H54 (cell line): ENCODE results near the gene TRERF1.

Source experiments
- DNase-seq: peaks from one replicate; pipeline ENCODE4 v3.0.0; 2011; ENCODE audit warnings: low spot score, mixed read lengths; ENCODE audit not compliant: insufficient read length
- FAIRE-seq: peaks from 3 replicates; lab custom pipeline; 2011; peaks lifted over from hg19 to GRCh38; lab: Jason Lieb, UNC
- POLR2A ChIP-seq: IDR thresholded peaks from 2 replicates; pipeline ENCODE4 v1.6.1; 2011; ENCODE audit warnings: low read depth, mild to moderate bottlenecking, low read length

TRERF1 gene

DNA sequence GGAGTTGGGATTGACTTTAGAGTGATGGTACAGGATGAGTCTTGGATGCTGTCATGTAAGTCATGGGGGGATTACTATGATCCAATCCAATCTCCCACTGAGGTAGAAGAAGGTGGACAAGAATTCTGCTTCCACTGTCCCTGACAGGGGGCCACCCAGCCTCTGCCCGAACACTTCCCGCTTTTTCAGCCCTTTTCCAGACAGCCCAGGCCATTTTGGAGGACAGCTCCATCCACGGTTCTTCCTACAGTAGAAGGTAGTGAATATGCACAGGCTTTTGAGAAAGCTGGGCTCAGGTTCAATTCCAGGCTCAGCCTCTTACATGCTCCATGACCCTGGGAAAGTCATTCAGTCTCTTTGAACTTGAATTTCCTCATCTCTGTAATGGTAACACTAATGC, 31.0 kb downstream of the TRERF1 start:
- no peak for TF ChIP-seq POLR2A
- DNase-seq (no peak), FAIRE-seq (no peak)

- no peak for FAIRE-seq
- no peak for TF ChIP-seq POLR2A
Measured at GRCh38 chr6:42419490-42420280, 32.0 kb downstream of the TRERF1 start.

GRCh38 chr6:42418724-42419123, 33.0 kb downstream of the TRERF1 start:
- no peak for FAIRE-seq
- DNase-seq: no peak
- no peak for TF ChIP-seq POLR2A

More at GRCh38 chr6:42419490-42420280, 32.0 kb downstream of the TRERF1 start:
- no peak for DNase-seq

DNA sequence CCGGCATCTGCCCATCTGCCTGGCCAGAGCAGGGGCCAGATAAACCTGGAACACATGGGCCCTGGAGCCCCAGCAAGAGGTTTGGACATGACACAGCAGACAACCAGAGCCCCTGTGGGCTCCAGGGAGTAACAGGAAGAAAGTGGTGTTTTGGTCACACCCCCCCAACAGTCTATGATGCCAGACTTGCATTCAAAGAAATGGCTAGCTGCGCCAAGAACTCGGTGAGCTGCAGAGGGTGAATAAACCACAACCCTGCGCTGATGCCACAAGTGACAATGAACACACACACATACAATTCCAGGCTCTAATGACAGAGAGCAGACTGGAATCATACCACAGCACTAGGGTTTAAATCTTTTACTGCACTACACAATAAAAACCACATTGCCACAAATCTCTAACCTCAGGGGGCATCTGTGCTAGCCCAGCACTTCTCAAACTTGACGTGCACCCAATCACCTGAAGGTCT, 34.0 kb downstream of the TRERF1 start:
- no peak for FAIRE-seq
- no peak for DNase-seq

GRCh38 chr6:42411406-42411805, 40.3 kb downstream of the TRERF1 start:
- no peak for TF ChIP-seq POLR2A
- no peak for DNase-seq
- no peak for FAIRE-seq

More for the DNA sequence above, 34.0 kb downstream of the TRERF1 start:
- TF ChIP-seq POLR2A: no peak

DNA sequence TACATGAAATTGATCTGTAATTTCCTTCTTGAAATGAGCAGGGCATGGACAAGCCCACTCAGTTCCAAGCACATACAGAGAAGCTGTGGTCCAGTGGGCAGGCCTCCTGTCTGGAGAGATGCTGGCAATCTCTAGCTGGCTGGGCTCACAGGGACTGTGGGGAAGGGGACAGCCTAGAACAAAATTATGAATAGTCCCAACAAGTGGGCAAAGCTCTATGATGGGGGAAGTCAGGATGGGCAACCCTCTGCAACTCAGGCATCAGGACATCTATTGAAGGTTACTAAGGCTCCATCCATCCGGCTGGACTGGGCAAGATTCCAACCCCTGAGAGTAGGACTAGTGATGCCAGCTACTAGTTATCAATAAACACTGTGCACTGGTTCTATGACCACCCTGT, 40.9 kb downstream of the TRERF1 start:
- TF ChIP-seq POLR2A: no peak
- DNase-seq: no peak
- no peak for FAIRE-seq

DNA sequence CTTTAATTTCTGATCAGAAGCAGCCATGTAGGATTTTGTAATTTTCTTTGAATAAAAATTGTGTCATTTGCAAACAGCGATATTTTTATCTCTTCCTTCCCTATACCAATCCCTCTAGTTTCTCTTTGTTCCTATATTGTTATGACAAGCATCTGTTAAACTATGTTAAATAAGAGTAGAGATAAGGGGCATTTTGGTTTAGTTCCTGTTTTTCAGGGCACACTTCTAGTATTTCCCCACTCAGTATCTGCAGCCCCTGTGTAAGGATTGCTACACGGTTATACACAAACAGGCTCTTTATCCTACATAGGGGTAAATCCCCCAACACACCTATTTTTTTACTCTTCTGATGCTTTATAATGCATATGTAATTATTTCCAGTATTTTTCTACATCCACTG, 42.1 kb downstream of the TRERF1 start:
- FAIRE-seq (no peak), DNase-seq (no peak)
- TF ChIP-seq POLR2A: no peak

DNA sequence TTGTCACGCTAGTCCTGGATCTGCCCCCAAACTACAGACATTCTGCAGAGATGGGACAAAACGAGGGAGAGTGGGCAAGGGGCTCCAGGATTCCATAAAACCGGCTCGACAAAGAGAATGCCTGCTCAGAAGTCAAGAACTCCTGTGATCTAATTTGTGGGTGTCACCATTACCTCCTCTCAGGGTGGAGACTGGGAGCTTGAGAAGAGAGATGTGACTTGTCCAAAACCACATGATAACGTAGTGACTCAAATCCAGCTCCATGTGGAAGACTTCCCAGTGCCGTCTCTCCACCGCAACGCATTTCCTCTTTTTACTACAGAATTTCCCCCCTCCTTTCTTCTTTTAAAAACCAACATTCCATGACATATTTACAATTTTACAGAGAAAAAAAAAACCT, 44.3 kb downstream of the TRERF1 start:
- no peak for TF ChIP-seq POLR2A
- FAIRE-seq (peak; percentile 85), DNase-seq (peak; percentile 69)

DNA sequence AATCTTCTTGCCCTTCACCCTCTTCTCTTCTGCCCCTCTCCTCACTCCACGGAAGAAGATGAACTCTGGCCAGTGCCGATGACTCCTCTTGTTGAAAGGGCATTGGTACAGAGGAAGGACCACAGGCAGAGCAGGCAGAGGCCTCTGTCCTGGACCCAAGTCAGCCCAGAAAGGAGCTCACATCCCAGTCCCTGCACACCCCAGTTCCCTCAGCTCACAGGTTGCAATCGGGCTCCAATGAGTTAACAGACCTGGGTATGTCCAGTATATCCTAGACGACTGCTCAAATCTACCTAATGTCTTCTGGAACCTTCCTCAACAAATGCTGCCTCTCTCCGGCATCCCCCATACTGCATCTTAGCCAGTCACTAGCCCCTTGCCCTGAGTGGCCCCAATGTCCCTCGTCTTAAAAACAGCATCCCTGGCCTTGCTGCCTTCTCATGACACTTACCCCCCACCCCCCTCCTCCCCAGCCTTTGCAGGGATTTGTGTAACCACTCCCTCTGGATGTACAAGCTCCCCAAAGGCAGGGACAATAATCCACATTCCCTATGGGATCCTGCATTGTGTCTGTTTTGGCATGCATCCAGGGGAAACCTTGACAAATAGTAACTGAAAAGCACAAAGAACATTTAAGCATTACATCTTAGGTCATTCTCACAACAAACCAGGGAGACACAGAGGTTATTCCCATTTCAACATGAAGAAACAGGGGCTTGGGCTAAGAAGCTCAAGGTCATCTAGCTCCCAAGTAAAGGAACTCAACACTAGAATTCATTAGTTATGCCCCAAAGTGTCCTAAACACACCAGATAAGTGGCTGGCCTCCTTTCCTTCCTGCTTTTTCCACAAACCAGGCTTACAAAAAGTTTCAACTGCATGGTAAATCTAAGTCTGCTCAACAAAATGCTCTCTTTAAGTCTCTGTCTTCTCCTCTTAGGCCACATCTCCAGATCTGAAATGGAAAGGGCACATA, 45.1 kb downstream of the TRERF1 start:
- no peak for DNase-seq
- no peak for TF ChIP-seq POLR2A
- no peak for FAIRE-seq

DNA sequence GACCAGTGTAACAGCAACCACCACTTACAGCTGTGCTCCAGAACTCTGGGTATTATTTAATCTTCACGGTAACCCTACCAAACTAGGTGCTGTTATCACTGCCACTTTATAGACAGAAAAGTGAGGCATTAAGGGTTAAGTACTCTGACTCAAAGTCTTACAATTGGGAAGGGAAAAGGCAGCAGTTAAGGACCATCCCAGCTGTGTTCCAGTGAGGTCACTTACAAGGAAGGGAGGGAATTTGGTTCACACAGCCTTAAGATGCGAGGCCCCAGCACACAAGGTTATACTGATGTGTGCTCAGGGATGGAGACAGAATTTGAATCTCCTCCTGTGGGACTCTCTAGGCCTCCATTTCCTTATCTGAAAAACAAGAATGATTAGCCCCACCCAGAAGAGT, 46.7 kb downstream of the TRERF1 start:
- no peak for TF ChIP-seq POLR2A
- FAIRE-seq (peak; percentile 45), DNase-seq (peak; percentile 21)

GRCh38 chr6:42404484-42404883, 47.2 kb downstream of the TRERF1 start:
- FAIRE-seq: peak; percentile 79
- peak; percentile 63 for DNase-seq
- TF ChIP-seq POLR2A: no peak

GRCh38 chr6:42403831-42404230, 47.9 kb downstream of the TRERF1 start:
- no peak for FAIRE-seq

GRCh38 chr6:42403421-42403820, 48.3 kb downstream of the TRERF1 start:
- TF ChIP-seq POLR2A: no peak
- DNase-seq: no peak
- no peak for FAIRE-seq

More at GRCh38 chr6:42403831-42404230, 47.9 kb downstream of the TRERF1 start:
- DNase-seq: no peak
- no peak for TF ChIP-seq POLR2A

DNA sequence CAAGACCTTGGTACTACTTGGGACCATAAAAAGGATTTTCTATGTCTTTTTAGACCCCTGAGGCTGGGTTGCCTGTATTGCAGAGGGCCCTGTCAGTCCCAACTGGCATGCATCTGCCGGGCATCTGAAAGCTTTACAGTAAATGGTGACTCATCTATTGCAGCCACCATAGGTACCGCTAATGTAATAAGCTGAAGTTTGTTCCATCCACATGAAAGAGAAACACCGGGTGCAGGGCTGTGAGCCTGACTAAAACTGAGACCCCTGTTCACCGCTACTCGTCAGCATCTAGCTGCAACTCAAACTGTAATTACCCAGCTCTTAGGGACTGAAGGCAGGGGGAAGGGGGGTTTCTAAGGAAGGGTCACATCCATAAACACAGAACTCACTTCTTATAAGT, 49.5 kb downstream of the TRERF1 start:
- DNase-seq (peak; percentile 19), FAIRE-seq (peak; percentile 43)
- no peak for TF ChIP-seq POLR2A

- DNase-seq (no peak), FAIRE-seq (no peak)
- no peak for TF ChIP-seq POLR2A
Measured at GRCh38 chr6:42401613-42401951, 50.1 kb downstream of the TRERF1 start.
